ENCODE data around the gene MYL3.

DNA sequence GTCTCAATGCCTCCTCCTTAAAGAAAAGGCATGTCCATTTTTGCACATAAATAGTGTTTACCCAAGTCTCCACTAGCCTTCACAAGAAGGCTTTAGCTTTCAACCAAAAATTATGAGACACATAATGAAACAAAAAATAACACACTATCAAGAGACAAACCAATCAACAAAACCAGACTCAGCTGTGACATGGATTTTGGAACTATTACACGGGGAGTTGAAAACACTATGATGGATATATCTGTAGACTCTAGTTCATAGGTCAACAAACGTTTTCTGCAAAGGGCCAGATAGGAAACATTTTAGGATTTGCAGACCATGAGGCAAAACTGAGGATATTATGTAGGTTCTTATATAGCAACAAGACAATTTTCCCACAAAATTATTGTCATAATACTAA lies 24.9 kb downstream of the MYL3 start:
- TF ChIP-seq, protein P1, sequence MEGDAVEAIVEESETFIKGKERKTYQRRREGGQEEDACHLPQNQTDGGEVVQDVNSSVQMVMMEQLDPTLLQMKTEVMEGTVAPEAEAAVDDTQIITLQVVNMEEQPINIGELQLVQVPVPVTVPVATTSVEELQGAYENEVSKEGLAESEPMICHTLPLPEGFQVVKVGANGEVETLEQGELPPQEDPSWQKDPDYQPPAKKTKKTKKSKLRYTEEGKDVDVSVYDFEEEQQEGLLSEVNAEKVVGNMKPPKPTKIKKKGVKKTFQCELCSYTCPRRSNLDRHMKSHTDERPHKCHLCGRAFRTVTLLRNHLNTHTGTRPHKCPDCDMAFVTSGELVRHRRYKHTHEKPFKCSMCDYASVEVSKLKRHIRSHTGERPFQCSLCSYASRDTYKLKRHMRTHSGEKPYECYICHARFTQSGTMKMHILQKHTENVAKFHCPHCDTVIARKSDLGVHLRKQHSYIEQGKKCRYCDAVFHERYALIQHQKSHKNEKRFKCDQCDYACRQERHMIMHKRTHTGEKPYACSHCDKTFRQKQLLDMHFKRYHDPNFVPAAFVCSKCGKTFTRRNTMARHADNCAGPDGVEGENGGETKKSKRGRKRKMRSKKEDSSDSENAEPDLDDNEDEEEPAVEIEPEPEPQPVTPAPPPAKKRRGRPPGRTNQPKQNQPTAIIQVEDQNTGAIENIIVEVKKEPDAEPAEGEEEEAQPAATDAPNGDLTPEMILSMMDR (IDR thresholded peaks at IDR 0.05) = no peak
- no peak for TF ChIP-seq EZH2 (IDR thresholded peaks at IDR 0.05; ENCODE audit: borderline replicate concordance, insufficient read depth, low read depth, low read length, poor library complexity, severe bottlenecking)
